Left kidney (tissue), 8 donors: ENCODE measurements around the gene KCTD19. TPM values are rescaled to one million over a fixed set of nuclear protein-coding genes. Genes with fewer than 3 reads are reported as not detected.
"Not testable (repeated sequence)": the region's sequence is repeated elsewhere in the genome, so short reads cannot be mapped to it uniquely, and the experiment has no call there.

Experiments used
- DNase-seq: peaks from one replicate; pipeline ENCODE4 v3.0.0-alpha.2; 2013
- long read RNA-seq, 8 donors: transcript quantifications; one replicate each; lab custom pipeline, GENCODE V29; 2026
- polyA plus RNA-seq: library from polyadenylated mRNA; unstranded; fragments of 120-200 nt; gene quantifications from one replicate; pipeline ENCODE4 v1.2.1, GENCODE V29; 2013; ENCODE audit not compliant: insufficient read length

The KCTD19 gene
- polyA plus RNA-seq: 1.6 TPM
- long read RNA-seq, donor 1: 0 reads
- long read RNA-seq, donor 2: 0 reads
- long read RNA-seq, donor 3: 0 reads
- long read RNA-seq, donor 4: 0 reads
- long read RNA-seq, donor 5, partial matches to known transcripts: 0 of 1 reads
- long read RNA-seq, donor 5, other reads (novel, unspliced or antisense): 0 of 1 reads
- long read RNA-seq, donor 6: 0 reads
- long read RNA-seq, donor 7: 0 reads
- long read RNA-seq, donor 8: 0 reads

- peak; percentile 67 for DNase-seq
Measured at GRCh38 chr16:67326472-67327309, at the start of gene KCTD19, which contains the start of gene LRRC36. TSS of gene KCTD19 (minus strand) at chr16:67326741. CDS start at chr16:67326707, 34 bp downstream. TSS of gene LRRC36 (plus strand) at chr16:67326815. CDS start at chr16:67326863, 48 bp downstream.

- DNase-seq: not testable (repeated sequence)
Measured at GRCh38 chr16:67376012-67376411, 49.5 kb upstream of the KCTD19 start.

GRCh38 chr16:67372664-67373063 is 46.1 kb upstream of the KCTD19 start:
- no peak for DNase-seq

DNA sequence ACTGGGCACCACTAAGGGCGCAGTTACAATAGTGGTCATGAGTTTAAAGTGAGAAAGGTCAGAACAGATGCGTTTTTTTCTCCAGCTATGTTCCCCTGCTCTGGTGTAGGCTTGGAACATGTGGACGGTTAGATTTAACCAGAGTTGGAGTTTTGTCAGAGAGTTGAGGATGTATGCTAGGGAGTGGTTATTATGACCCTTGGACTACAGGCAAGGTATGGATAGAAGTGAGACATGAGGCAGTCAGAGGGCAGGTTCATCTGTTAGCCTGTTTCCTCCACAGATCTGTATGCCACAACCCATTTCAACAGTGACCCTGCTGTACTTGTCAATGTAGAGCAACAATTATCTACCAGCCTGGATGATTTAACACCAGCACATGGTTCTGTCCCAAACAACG is 44.1 kb upstream of the KCTD19 start:
- no peak for DNase-seq

DNA sequence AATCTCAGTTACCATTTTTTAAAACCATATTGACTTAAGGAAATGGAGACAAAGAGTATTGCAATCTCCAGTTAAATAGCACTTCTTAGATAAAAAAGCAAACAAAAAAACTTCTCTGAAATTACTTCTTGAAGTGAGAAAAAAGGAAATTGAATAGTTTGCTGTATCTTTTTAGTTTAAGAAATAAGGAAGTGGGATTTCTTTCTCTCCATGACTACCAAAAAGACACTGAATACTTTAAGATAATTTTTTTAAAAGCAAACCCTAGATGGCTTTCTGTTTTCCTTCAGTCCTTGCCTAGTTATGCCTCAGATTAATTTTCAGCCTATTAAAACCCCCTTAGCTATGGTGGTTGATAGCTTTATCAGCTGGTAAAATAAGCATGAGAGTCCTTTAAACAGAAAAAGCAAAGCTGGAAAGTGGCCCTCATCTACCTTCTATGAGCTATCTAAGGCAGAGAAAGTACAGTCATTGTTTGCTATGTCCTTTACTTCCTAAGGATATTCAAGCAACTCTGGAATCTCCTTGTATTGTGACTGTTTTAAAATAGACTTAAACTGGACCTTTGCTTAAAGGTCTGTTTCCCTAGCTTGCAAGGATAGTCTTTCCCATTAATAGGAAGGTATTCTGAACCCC is 38.2 kb upstream of the KCTD19 start:
- no peak for DNase-seq

- no peak for DNase-seq
Measured at GRCh38 chr16:67361038-67361437, 34.5 kb upstream of the KCTD19 start.

DNA sequence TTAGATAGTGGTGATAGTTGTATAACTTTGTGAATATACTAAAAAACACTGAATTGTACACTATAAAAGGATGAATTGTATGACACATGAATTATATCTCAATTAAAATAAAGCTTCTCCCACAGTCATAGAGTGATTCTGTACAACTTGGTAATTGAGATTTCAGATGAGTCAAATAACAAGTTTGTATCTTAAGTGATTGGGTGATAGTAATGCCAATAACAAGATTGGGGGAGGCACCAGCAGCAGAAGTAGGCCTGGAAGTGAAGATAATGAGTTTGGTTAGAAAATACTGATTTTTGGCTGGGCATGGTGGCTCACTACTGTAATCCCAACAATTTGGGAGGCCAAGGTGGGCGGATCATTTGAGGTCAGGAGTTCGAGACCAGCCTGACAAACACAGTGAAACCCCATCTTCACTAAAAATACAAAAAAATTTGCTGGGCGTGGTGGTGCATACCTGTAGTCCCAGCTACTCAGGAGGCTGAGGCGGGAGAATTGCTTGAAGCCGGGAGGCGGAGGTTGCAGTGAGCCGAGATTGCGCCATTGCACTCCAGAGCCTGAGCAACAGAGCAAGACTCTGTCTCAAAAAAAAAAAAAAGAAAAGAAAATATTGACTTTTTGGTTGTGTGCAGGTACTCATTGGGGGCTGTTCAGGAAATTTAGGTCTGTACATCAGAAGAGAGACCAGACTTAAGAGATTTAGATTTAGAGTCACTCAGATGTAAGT is 33.2 kb upstream of the KCTD19 start:
- DNase-seq: not testable (repeated sequence)

DNA sequence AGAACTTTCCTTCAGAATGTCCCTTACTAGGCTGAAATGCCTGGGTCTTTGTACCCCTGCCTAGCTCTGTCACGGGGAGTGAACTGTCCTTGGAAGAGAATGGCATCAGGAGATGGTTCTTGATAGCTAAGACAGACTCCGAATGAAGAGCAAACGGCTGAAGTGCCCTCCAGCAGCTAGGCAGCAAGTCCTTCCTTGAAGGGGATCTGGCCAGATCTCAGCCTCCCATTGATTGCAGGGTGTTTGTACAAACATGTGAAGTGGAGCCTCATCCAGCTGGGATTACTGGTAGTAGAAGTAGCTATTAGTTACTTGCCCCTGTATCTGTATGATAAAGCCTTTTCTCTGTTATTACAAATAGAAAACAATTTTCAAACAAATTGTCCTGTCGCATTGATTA is 31.0 kb upstream of the KCTD19 start:
- DNase-seq: no peak

DNA sequence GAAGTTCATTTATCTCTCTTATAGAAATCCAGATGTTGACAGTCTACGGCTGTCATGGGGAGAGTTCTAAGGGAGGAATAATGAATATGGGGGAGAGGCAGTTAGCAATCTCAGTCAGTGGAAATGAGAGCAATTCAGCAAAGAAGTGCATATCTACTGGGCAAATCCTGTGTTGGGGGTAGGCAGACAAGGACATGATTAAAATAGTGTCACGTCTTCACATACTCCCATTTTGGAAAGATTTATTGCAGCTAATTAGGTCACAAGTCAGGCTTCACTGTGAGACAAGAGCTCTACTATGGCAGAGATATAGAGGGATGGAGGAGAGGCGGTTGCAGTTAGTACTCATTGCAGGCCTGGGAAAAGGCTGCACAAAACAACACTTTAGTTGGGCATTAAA is 29.9 kb upstream of the KCTD19 start:
- DNase-seq: peak; percentile 78

DNA sequence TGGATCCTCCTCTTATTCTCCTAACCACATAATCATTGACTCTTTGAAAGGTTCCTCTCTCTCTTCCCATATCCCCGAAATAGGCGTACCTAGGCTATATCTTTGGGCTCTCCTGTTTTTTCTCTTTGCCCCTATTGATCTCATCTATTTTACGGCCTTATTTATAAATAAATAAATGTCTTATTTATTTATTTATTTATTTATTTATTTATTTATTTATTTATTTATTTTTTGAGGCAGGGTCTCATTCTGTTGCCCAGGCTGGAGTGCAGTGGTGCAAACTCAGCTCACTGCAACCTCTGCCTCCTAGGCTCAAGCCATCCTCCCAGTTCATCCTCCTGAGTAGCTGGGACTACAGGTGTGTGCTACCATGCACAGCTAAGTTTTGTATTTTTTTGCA is 25.9 kb upstream of the KCTD19 start:
- not testable (repeated sequence) for DNase-seq

GRCh38 chr16:67350324-67350723 is 23.8 kb upstream of the KCTD19 start:
- no peak for DNase-seq

DNA sequence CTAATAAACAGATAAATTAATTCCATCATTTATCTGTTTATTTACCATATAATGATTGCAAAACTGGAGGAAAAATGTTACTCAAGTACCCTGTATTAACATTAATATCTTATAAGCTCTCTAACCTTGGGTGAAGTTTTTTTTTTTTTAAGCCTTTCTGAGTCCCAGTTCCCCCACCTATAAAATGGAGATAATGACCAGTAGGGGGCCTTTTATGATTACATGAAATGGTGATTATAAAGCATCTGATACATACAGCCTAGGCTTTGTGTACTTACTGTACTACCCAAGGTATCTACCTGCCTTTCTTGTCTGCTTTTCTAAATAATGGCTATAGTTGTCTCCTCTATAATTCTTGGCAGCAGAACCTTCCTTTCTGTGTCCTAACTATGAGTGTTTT is 22.6 kb upstream of the KCTD19 start:
- DNase-seq: no peak

DNA sequence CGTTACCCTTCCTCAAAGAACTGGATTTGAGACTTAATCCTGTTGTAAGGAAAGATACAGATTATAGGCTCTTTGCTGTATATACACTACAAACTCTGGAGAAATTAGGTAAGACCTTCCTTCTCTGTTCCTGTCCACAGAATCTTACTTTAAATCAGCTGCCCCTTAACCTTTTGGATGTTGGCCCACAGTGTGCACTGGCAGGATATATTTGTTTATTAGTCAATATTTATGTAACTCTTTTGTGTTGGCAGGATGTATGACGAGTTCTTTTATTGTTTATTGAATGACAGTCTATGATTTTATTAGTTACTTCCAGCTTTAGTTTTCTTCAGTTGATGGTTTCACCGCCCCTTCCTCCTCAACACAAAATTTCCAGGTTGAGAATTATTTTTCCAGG is 19.8 kb upstream of the KCTD19 start:
- DNase-seq: no peak

DNA sequence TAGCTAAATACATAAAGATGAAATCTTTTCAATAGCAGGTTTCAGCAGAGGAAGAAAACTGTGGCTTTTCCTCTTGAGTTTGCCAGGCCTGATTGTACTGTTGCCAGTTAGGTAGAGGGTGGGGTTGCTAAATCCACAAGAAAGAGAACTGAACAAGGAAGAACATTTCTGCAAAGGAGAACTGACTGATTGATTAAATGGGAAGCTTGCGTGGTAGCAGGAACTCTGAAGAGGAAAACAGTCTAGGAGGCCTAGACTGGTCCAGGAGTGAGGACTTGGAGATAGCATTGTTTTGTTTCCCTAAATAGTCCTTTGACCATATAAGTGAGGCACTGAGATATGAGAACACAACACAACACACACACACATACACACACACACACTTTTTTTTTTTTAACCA is 18.9 kb upstream of the KCTD19 start:
- DNase-seq: no peak

DNA sequence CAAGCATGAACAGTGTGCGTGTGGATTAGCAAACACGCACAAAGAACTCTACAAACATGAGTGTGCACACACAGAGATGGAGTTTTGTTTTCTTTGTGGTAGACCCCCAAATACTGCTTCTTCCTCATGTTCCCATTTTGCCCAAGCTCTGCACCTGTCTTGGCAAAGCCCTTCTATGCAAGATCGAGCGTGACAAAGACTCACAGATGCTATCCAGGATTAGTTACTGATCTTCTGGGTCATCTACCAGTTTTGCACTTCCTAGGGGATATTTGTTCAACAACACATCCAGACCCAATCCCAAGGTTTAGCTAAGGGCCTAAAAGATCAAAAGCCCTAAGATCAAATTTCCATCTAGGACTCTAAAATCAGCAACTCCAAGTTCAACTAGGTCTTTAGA is 16.1 kb upstream of the KCTD19 start:
- DNase-seq: no peak

DNA sequence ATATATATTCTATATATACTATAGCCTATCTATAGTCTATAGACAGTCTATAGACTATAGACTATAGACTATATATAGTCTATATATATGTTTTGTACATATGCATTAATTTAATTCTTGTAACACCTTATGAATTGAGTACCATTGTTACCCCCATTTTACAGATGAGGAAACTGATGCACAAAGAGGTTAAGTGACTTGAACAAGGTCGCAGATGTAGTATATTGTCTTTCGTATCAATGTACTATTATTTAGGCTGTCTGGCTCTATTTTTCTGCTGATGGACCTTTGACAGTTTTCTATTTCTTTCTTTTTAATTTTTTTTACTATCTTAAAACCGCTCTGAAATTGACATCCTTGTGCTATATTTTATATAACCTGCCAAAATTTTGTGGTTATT is 14.7 kb upstream of the KCTD19 start:
- no peak for DNase-seq

DNA sequence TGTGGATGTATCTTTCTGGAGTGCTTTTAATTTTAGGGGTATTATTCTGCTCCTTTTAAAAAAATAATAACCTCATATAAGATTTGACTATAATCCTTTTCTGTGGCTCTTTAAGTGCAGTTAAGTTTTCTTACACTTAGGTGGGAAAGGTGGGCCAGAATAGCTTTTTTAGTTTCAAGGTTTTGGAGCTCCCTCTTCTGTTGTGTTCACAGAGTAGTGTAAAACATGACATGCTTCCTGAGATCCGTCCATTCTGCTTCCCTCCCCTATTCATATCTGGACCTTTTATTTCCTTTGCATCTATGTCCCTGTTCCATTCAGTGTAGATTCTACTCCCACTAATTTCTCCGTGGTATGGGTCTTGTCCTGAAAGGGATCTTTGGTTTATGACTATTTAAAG is 12.9 kb upstream of the KCTD19 start:
- no peak for DNase-seq

DNA sequence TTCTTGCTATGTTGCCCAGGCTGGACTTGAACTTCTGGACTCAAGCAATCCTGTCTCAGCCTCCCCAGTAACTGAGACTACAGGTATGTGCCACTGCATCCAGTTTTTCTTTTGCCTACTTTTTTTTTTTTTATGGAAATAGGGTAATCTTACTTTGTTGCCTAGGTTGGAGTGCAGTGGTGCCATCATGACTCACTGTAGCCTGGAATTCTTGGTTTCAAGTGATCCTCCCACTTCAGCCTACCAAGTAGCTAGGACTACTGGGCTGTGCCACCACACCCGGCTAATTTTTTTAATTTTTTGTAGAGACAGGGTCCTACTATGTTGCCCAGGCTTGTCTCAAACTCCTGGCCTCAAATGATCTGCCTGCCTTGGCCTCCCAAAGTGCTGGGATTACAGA is 10.1 kb upstream of the KCTD19 start:
- no peak for DNase-seq

- no peak for DNase-seq
Measured at GRCh38 chr16:67336116-67336515, 9.6 kb upstream of the KCTD19 start.

- DNase-seq: no peak
Measured at GRCh38 chr16:67333315-67333714, 6.8 kb upstream of the KCTD19 start.

DNA sequence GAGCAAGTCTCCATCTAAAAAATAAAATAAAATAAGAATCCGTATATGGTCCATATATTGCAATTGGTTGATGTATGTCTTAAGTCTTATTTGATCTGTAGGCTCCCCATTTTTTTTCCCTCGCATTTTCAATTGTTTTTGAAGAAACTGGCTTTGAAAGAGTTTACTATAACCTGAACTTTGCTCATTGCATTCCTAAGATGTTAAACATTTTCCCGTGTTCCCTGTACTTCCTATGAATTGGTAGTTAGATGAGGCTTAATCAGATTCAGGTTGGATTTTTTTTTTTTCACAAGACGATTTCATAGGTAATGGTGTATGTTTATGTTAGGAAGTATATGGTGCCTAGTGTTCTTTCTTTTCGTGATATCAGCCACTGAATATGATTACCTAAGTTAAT is 3.4 kb upstream of the KCTD19 start:
- DNase-seq: no peak

- no peak for DNase-seq
Measured at GRCh38 chr16:67327743-67328142, 1.2 kb upstream of the KCTD19 start.

DNA sequence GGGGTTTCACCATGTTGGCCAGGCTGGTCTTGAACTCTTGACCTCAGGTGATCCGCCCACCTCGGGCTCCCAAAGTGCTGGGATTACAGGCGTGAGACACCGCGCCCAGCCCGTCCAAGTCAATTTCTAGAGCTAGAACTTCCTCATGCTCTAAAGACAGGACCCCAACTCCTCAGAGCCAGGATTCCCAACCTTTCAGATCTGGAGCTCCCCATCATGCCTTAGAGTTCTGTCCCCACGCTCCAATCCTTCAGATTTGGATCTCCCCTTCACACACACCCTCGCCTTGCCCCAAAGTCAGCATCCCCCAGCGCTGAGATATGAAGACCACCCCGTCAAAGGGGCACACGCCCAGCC is 448 bp downstream of the KCTD19 start:
- DNase-seq: no peak
